Stomach (tissue), 9 donors: Measurements from ENCODE around the gene RPS15. TPM values are rescaled to one million over a fixed set of nuclear protein-coding genes. Genes with fewer than 3 reads are reported as not detected.

ENCODE experiments used
- DNase-seq, 2 donors: peaks; one replicate each; pipeline versions ENCODE4 v3.0.0 to v3.0.0-alpha.2; 2013 to 2019
- H3K27ac ChIP-seq, 5 donors: fragments of 200-600 bp in 4 of 5; sonication (generic) in 4 of 5; one replicate each; pipeline ENCODE4 v1.5.1; 2013 to 2019; ENCODE audit warnings: mild to moderate bottlenecking in 1 of 5, moderate library complexity in 1 of 5
- H3K27me3 ChIP-seq, 3 donors: fragments of 200-600 bp; sonication (generic); one replicate each; pipeline ENCODE4 v1.5.1; 2017 to 2019; ENCODE audit warnings: mixed run types in 1 of 3
- H3K36me3 ChIP-seq, 4 donors: fragments of 200-600 bp; sonication (generic); 1 replicate in 3 of 4; 2 replicates in 1 of 4; pipeline ENCODE4 v1.5.1; 2016 to 2019
- H3K4me1 ChIP-seq, 4 donors: fragments of 200-600 bp; sonication (generic); one replicate each; pipeline ENCODE4 v1.5.1; 2016 to 2019
- H3K4me3 ChIP-seq, 4 donors: fragments of 200-600 bp; sonication (generic) in 3 of 4; one replicate each; pipeline ENCODE4 v1.5.1; 2016 to 2019; ENCODE audit warnings: mild to moderate bottlenecking in 1 of 4
- H3K9me3 ChIP-seq, 4 donors: fragments of 200-600 bp; sonication (generic); one replicate each; pipeline ENCODE4 v1.5.1; 2016 to 2019
- EP300 ChIP-seq: sonication (generic); formaldehyde crosslinking; IDR thresholded peaks from one replicate; pipeline ENCODE4 v1.6.1; 2017; ENCODE audit warnings: antibody characterized with exemption
- POLR2A ChIP-seq, 4 donors: fragments of 450-650 bp; IDR thresholded peaks; one replicate each; pipeline ENCODE4 v1.6.1; 2016; ENCODE audit warnings: antibody characterized with exemption in 4 of 4, control low read depth in 2 of 4, mild to moderate bottlenecking in 1 of 4, moderate library complexity in 1 of 4
- POLR2AphosphoS5 ChIP-seq, 3 donors: sonication (generic); formaldehyde crosslinking; IDR thresholded peaks; one replicate each; pipeline ENCODE4 v1.6.1; 2016; ENCODE audit warnings: antibody characterized with exemption in 3 of 3
- WGBS, 5 donors: extraction: QIAGEN DNeasy Blood & Tissue Kit in 3 of 5; methylation state at CpG; one replicate each; pipeline versions ENCODE4 v1.1.5 to v1.1.7; 2013 to 2018; 5-methylcytosine and 5-hydroxymethylcytosine counted together
- intact Hi-C: fragments of 100-400 bp; cut with DNase I; formaldehyde crosslinking; loops from one replicate; pipeline ENCODE4 v1.15.1; 2023; ENCODE audit warnings: low total_unique reads
- polyA plus RNA-seq, 3 donors: library from polyadenylated mRNA; stranded (reverse); fragments of 200-250 nt; gene quantifications; one replicate each; pipeline ENCODE4 v1.2.3, GENCODE V29; 2013
- total RNA-seq, 5 donors: library from RNA; depleted of rRNA; stranded (reverse); fragments of >200 nt; gene quantifications; one replicate each; pipeline versions ENCODE4 v1.1.0 to v1.2.3, GENCODE V29; 2014 to 2016
- TF ChIP-seq, protein P1 (sequence below), 7 experiments: fragments of 450-650 bp in 4 of 7; fragments of 200-600 bp in 3 of 7; sonication (generic) in 3 of 7; IDR thresholded peaks; one replicate each; pipeline ENCODE4 v1.5.1; 2016 to 2019; ENCODE audit warnings: antibody characterized with exemption in 7 of 7, control low read depth in 2 of 7, mild to moderate bottlenecking in 1 of 7
- donor health status: healthy with polysubstance abuse.
- donor health status: Bipolar disorder and iron deficiency.
- donor health status: healthy.

Gene RPS15
- total and polyA plus RNA-seq, 8 donors = 428 to 4,539 (median 2,187) TPM

- no peak for TF ChIP-seq POLR2A (IDR thresholded peaks at IDR 0.05)
- TF ChIP-seq, protein P1, sequence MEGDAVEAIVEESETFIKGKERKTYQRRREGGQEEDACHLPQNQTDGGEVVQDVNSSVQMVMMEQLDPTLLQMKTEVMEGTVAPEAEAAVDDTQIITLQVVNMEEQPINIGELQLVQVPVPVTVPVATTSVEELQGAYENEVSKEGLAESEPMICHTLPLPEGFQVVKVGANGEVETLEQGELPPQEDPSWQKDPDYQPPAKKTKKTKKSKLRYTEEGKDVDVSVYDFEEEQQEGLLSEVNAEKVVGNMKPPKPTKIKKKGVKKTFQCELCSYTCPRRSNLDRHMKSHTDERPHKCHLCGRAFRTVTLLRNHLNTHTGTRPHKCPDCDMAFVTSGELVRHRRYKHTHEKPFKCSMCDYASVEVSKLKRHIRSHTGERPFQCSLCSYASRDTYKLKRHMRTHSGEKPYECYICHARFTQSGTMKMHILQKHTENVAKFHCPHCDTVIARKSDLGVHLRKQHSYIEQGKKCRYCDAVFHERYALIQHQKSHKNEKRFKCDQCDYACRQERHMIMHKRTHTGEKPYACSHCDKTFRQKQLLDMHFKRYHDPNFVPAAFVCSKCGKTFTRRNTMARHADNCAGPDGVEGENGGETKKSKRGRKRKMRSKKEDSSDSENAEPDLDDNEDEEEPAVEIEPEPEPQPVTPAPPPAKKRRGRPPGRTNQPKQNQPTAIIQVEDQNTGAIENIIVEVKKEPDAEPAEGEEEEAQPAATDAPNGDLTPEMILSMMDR (IDR thresholded peaks at IDR 0.05) = no peak
- TF ChIP-seq POLR2AphosphoS5 (IDR thresholded peaks at IDR 0.05) = no peak
- Histone ChIP-seq H3K27ac (no peak overlapping the region), H3K4me1 (peaks cover 22 to 46% (median 34%) of the 10 kb centered on the region in 4 donors), H3K36me3 (peaks cover 14 to 23% (median 22%) of the 10 kb centered on the region in 4 donors), H3K27me3 (peaks cover 36 to 61% (median 57%) of the 10 kb centered on the region in 3 donors), H3K4me3 (peak overlapping the region; percentile 32 to 54 (median 34)), H3K9me3 (no peaks in the 10 kb centered on the region)
- intact Hi-C loops = no loop called here
- peak in 1 of 2 donors; percentile 79 for DNase-seq
- 0 to 2% (median 2%) methylated on average over 9 to 99 of the region's 99 CpGs for WGBS, 5 donors
These were observed 7.9 kb downstream of the RPS15 start for GRCh38 chr19:1445932-1446712.

DNA sequence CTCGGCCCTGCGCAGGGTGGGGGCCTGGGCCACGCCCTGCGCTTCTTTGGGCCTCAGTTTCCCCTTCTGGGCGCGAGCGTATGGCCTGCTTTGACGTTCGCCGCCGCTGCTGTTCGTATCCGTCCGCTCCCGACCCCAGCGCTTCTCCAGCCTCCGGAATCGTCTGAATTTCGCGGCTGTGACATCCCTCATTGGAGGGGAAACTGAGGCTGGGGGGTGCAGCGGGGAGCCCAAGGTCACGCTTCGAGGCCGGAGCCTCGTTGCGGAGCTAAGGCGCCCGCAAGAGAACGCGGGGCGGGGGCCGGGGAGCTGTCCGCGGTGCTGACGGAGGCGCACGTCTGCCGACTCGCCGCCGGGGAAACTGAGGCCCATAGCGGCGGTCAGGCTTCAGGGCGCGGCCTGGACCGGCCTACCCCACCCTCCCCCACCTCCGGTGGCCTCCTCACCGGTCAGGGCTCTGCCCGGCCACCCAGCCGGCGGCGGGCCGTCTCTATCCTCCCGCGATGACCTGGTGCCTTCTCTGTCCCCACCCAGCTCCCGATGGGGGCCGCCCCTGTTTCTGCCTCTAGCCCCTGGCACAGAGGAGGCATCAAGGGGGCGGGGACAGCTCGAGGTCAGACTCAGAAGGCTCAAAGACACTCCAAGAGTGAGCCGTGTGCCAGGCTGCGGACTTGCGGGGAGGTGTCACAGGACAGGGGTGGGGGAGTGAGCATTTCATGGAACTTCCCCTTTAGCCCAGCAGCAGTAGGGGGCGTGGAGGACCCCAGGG, 8.7 kb downstream of the RPS15 start:
- intact Hi-C loops = no loop called here
- Histone ChIP-seq H3K4me1 (peaks cover 22 to 42% (median 34%) of the 10 kb centered on the region in 4 donors), H3K27me3 (peaks cover 43 to 69% (median 64%) of the 10 kb centered on the region in 3 donors), H3K27ac (no peak overlapping the region), H3K9me3 (no peaks in the 10 kb centered on the region), H3K4me3 (peak overlapping the region in 3 of 4 donors; percentile 32 to 54 (median 36)), H3K36me3 (peaks cover 8 to 15% (median 14%) of the 10 kb centered on the region in 4 donors)
- TF ChIP-seq POLR2A (IDR thresholded peaks at IDR 0.05) = no peak
- TF ChIP-seq POLR2AphosphoS5 (IDR thresholded peaks at IDR 0.05) = no peak
- TF ChIP-seq EP300 = no peak
- TF ChIP-seq, protein P1 (IDR thresholded peaks at IDR 0.05) = no peak
- DNase-seq = peak in 1 of 2 donors; percentile 72
- 3 to 11% (median 5%) methylated on average over 20 to 63 of the region's 63 CpGs for WGBS, 5 donors

DNA sequence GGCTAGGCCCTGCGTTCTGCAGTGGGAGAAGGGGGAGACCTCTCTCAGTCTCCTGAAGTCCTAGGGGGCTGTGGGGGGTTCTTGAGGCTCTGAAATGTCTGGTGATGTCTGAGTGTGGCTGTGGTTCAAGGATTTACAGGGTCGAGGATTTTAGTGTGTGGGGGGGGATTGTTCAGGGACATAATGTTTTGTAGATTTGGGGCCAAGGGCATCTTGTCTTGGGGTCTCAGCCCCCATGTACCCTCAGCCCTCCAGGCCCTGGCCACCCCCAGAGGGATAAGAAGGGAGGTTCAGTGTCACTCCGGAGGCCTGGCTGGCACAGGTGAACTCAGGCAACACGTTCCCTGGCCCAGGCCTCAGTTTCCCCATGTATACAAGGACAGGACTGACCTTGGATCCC, 9.3 kb downstream of the RPS15 start:
- intact Hi-C loops = no loop called here
- TF ChIP-seq, protein P1 (IDR thresholded peaks at IDR 0.05) = no peak
- TF ChIP-seq EP300 = no peak
- no peak for TF ChIP-seq POLR2AphosphoS5 (IDR thresholded peaks at IDR 0.05)
- no peak for TF ChIP-seq POLR2A (IDR thresholded peaks at IDR 0.05)
- no peak overlapping the region for H3K27ac ChIP-seq
- 7 to 29% (median 18%) methylated on average over 2 to 4 of the region's 4 CpGs for WGBS, 5 donors
- peaks cover 2 to 9% (median 8%) of the 10 kb centered on the region in 4 donors for H3K36me3 ChIP-seq
- H3K9me3 ChIP-seq = no peaks in the 10 kb centered on the region
- no peak overlapping the region for H3K4me3 ChIP-seq
- peaks cover 49 to 75% (median 70%) of the 10 kb centered on the region in 3 donors for H3K27me3 ChIP-seq
- no peak for DNase-seq
- H3K4me1 ChIP-seq = peaks cover 22 to 42% (median 35%) of the 10 kb centered on the region in 4 donors

GRCh38 chr19:1447944-1448343, 9.7 kb downstream of the RPS15 start:
- intact Hi-C loops = no loop called here
- H3K27me3 ChIP-seq = peaks cover 53 to 79% (median 75%) of the 10 kb centered on the region in 3 donors
- 76 to 85% (median 78%) methylated on average over 9 of the region's 9 CpGs for WGBS, 5 donors
- peaks cover 0 to 5% (median 4%) of the 10 kb centered on the region in 4 donors for H3K36me3 ChIP-seq
- H3K9me3 ChIP-seq = no peaks in the 10 kb centered on the region
- H3K4me1 ChIP-seq = peaks cover 22 to 47% (median 37%) of the 10 kb centered on the region in 4 donors
- DNase-seq = no peak
- no peak overlapping the region for H3K4me3 ChIP-seq
- TF ChIP-seq, protein P1 (IDR thresholded peaks at IDR 0.05) = no peak
- TF ChIP-seq EP300 (no peak), POLR2A (IDR thresholded peaks at IDR 0.05) (no peak)
- H3K27ac ChIP-seq = no peak overlapping the region
